KG1 (cell line): ENCODE measurements around the gene LHCGR.

Source experiments
- DNase-seq: peaks from one replicate; lab custom pipeline; 2025; lab: John Stamatoyannopoulos, UW

The LHCGR gene

GRCh38 chr2:48755473-48755872 is at the start of gene LHCGR:
TSS of gene LHCGR (minus strand) at chr2:48755724. CDS start at chr2:48755671, 53 bp downstream.
- no peak for DNase-seq

- no peak for DNase-seq
Measured at GRCh38 chr2:48799601-48800000, 44.1 kb upstream of the LHCGR start.

- DNase-seq = no peak
Measured at GRCh38 chr2:48795065-48795464, 39.5 kb upstream of the LHCGR start.

- DNase-seq = no peak
Measured at GRCh38 chr2:48793671-48794070, 38.1 kb upstream of the LHCGR start.

- DNase-seq = no peak
Measured at GRCh38 chr2:48792030-48792429, 36.5 kb upstream of the LHCGR start.

GRCh38 chr2:48790407-48791170 is 35.1 kb upstream of the LHCGR start:
- no peak for DNase-seq

- no peak for DNase-seq
Measured at GRCh38 chr2:48787580-48787979, 32.1 kb upstream of the LHCGR start.

- no peak for DNase-seq
Measured at GRCh38 chr2:48781366-48781765, 25.8 kb upstream of the LHCGR start.

- DNase-seq = no peak
Measured at GRCh38 chr2:48779019-48779716, 23.6 kb upstream of the LHCGR start.

GRCh38 chr2:48774251-48774650 is 18.7 kb upstream of the LHCGR start:
- DNase-seq = no peak

- no peak for DNase-seq
Measured at GRCh38 chr2:48771241-48772014, 15.9 kb upstream of the LHCGR start.

GRCh38 chr2:48770181-48770580 is 14.7 kb upstream of the LHCGR start:
- no peak for DNase-seq

- no peak for DNase-seq
Measured at GRCh38 chr2:48768669-48769068, 13.1 kb upstream of the LHCGR start.

GRCh38 chr2:48767330-48767729 is 11.8 kb upstream of the LHCGR start:
- DNase-seq = no peak

GRCh38 chr2:48760826-48761225 is 5.3 kb upstream of the LHCGR start:
- DNase-seq = no peak

GRCh38 chr2:48759682-48760081 is 4.2 kb upstream of the LHCGR start:
- no peak for DNase-seq

GRCh38 chr2:48756289-48756688 is 765 bp upstream of the LHCGR start:
- no peak for DNase-seq

GRCh38 chr2:48754874-48755273 is 650 bp downstream of the LHCGR start:
- no peak for DNase-seq

GRCh38 chr2:48753228-48753627 is 2.3 kb downstream of the LHCGR start:
- no peak for DNase-seq

- DNase-seq = no peak
Measured at GRCh38 chr2:48750128-48750739, 5.3 kb downstream of the LHCGR start.

GRCh38 chr2:48749291-48750127 is 6.0 kb downstream of the LHCGR start:
- no peak for DNase-seq
